Measurements from ENCODE around the gene SUPT4H1.
"Not testable (repeated sequence)": the region's sequence is repeated elsewhere in the genome, so short reads cannot be mapped to it uniquely, and the experiment has no call there.

The SUPT4H1 gene

GRCh38 chr17:58341136-58341860 is 10.7 kb downstream of the SUPT4H1 start:
- not testable (repeated sequence) for DNase-seq

GRCh38 chr17:58340405-58340876 is 11.6 kb downstream of the SUPT4H1 start:
- DNase-seq, result no peak

GRCh38 chr17:58339755-58340404 is 12.1 kb downstream of the SUPT4H1 start:
- DNase-seq, result no peak

- peak in 3 of 51 donors; percentile 17 to 25 (median 23) for DNase-seq
These were observed 12.9 kb downstream of the SUPT4H1 start for GRCh38 chr17:58338841-58339754.

- DNase-seq, result no peak
These were observed 13.6 kb downstream of the SUPT4H1 start for GRCh38 chr17:58338454-58338840.

- peak in 28 of 51 donors; percentile 15 to 65 (median 42) for DNase-seq
These were observed 14.2 kb downstream of the SUPT4H1 start for GRCh38 chr17:58337600-58338453.

- DNase-seq, result no peak
These were observed 14.8 kb downstream of the SUPT4H1 start for GRCh38 chr17:58337210-58337599.

GRCh38 chr17:58336456-58337209 is 15.4 kb downstream of the SUPT4H1 start:
- DNase-seq, result no peak

- peak in 1 of 51 donors; percentile 20 for DNase-seq
These were observed 16.1 kb downstream of the SUPT4H1 start for GRCh38 chr17:58335779-58336455.

GRCh38 chr17:58335061-58335731 is 16.8 kb downstream of the SUPT4H1 start:
- peak in 1 of 51 donors; percentile 13 for DNase-seq

- no peak for DNase-seq
These were observed 17.3 kb downstream of the SUPT4H1 start for GRCh38 chr17:58334661-58335060.

GRCh38 chr17:58334256-58334655 is 17.7 kb downstream of the SUPT4H1 start:
- DNase-seq, result no peak

- no peak for DNase-seq
These were observed 18.2 kb downstream of the SUPT4H1 start for GRCh38 chr17:58333736-58334207.

GRCh38 chr17:58332778-58333735 is 18.9 kb downstream of the SUPT4H1 start:
- DNase-seq, result no peak

GRCh38 chr17:58331815-58332777 is 19.9 kb downstream of the SUPT4H1 start:
- peak in 16 of 51 donors; percentile 16 to 58 (median 43) for DNase-seq

Measured in hypothalamus (tissue), 51 donors.